T-cell (primary cell): Measurements from ENCODE around the gene SLC35D2. TPM values are rescaled to one million over a fixed set of nuclear protein-coding genes. Genes with fewer than 3 reads are reported as not detected.
"Not testable (repeated sequence)": the region's sequence is repeated elsewhere in the genome, so short reads cannot be mapped to it uniquely, and the experiment has no call there.

ENCODE experiments used
- ATAC-seq, 4 experiments: fragments of 200-7000 bp in 3 of 4; fragments of 150-1000 bp in 1 of 4; cut with Tn5 transposase; replicated peaks in 1 of 4; 1 replicate in 3 of 4; 2 replicates in 1 of 4; pipeline ENCODE4 v1.10.0; 2021; ENCODE audit warnings: moderate library complexity in 3 of 4, mild to moderate bottlenecking in 2 of 4, moderate number of reproducible peaks in 1 of 4
- CTCF ChIA-PET, 2 donors: fragments of 300-600 bp; sonication (Branson Sonifier 250); formaldehyde crosslinking; loops; one replicate each; lab custom pipeline; 2022; ENCODE audit warnings: antibody characterized with exemption in 2 of 2; lab: Charles Lee
- POLR2A ChIA-PET, 2 donors: fragments of 300-600 bp; sonication (Branson Sonifier 250); formaldehyde crosslinking; loops; one replicate each; lab custom pipeline; 2022; ENCODE audit warnings: antibody characterized with exemption in 2 of 2; lab: Charles Lee
- DNase-seq, 35 experiments: peaks; one replicate each; pipeline versions ENCODE4 v3.0.0 to v3.0.0-alpha.2; 2013 to 2023
- H3K27ac ChIP-seq: one replicate; pipeline ENCODE4 v1.5.1; 2013; ENCODE audit warnings: low read length
- H3K27me3 ChIP-seq, 2 experiments: replicated peaks in 1 of 2; 1 replicate in 1 of 2; 2 replicates in 1 of 2; pipeline versions ENCODE4 v1.6.1 to v1.7.0; 2013; ENCODE audit warnings: low read length in 1 of 2, mixed read lengths in 1 of 2; ENCODE audit not compliant: control insufficient read depth in 2 of 2, insufficient read depth in 2 of 2; ENCODE audit errors: extremely low read depth in 1 of 2
- H3K36me3 ChIP-seq, 2 donors: 1 replicate in 1 of 2; 2 replicates in 1 of 2; pipeline versions ENCODE4 v1.6.1 to v1.7.0; 2013; ENCODE audit warnings: low read length in 1 of 2; ENCODE audit not compliant: control insufficient read depth in 2 of 2, insufficient read depth in 1 of 2; ENCODE audit errors: extremely low read depth in 1 of 2
- H3K4me1 ChIP-seq, 2 experiments: 1 replicate in 1 of 2; 2 replicates in 1 of 2; pipeline versions ENCODE4 v1.6.1 to v1.7.0; 2013; ENCODE audit warnings: low read length in 2 of 2, mixed read lengths in 1 of 2; ENCODE audit not compliant: insufficient read depth in 2 of 2, control insufficient read depth in 1 of 2; ENCODE audit errors: extremely low read depth in 1 of 2
- H3K4me3 ChIP-seq, 2 donors: 1 replicate in 1 of 2; 2 replicates in 1 of 2; pipeline versions ENCODE4 v1.5.1 to v1.7.0; 2013; ENCODE audit warnings: mild to moderate bottlenecking in 2 of 2, low read length in 1 of 2, moderate library complexity in 1 of 2; ENCODE audit not compliant: control insufficient read depth in 1 of 2; ENCODE audit errors: extremely low read depth in 1 of 2
- H3K9me3 ChIP-seq: 2 replicates; pipeline ENCODE4 v1.7.0; 2013
- H3K27ac Mint-ChIP-seq, 2 donors: one replicate each; pipeline ENCODE4 v1.8.0; 2020 to 2021; ENCODE audit warnings: mild to moderate bottlenecking in 2 of 2, mixed read lengths in 2 of 2
- H3K27me3 Mint-ChIP-seq, 2 donors: one replicate each; pipeline ENCODE4 v1.8.0; 2021 to 2022; ENCODE audit warnings: mixed read lengths in 2 of 2
- H3K36me3 Mint-ChIP-seq: one replicate; pipeline ENCODE4 v1.8.0; 2021; ENCODE audit warnings: mixed read lengths
- H3K4me1 Mint-ChIP-seq, 3 donors: one replicate each; pipeline ENCODE4 v1.8.0; 2020 to 2022; ENCODE audit warnings: mixed read lengths in 3 of 3, mild to moderate bottlenecking in 1 of 3
- H3K4me3 Mint-ChIP-seq, 3 donors: one replicate each; pipeline ENCODE4 v1.8.0; 2020 to 2022; ENCODE audit warnings: mild to moderate bottlenecking in 3 of 3, mixed read lengths in 3 of 3, moderate library complexity in 3 of 3
- H3K9me3 Mint-ChIP-seq, 3 donors: one replicate each; pipeline ENCODE4 v1.8.0; 2020 to 2022; ENCODE audit warnings: mixed read lengths in 3 of 3
- WGBS: methylation state at CpG from one replicate; pipeline ENCODE4 v1.1.5; 2013; ENCODE audit warnings: missing lambda C conversion rate; ENCODE audit not compliant: insufficient coverage; 5-methylcytosine and 5-hydroxymethylcytosine counted together
- total RNA-seq, 35 experiments: library from RNA in 6 of 35; stranded (reverse) in 6 of 35; fragments of 120-200 nt in 1 of 35; gene quantifications; one replicate each; pipeline versions ENCODE4 v1.2.1 to v1.2.4 and lab custom pipeline; 2013 to 2026

SLC35D2 gene
- total RNA-seq, 5 donors from 2014 or later (not counting 1 experiment from before 2014, with no cell fraction given), result 16.2 to 31.4 (median 21.8) TPM

DNA sequence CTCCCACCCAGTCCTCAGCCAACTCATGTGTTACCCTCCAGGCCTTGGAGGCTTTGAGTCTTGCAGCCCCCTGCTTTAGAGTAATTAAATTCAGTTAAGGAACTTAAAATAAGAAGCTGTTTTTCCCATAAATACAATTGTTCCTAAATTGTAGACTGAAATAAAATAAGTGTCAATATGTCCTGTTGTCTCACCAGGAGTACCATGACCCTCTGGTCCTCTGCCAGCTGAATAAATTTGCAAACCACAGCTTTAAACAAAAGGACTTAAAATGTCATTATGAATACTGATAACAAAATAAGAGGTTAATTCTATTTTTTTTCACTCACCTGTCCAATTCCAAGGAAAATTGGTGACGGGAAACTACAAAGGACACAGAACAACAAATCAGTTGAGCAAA lies 15.6 kb downstream of the SLC35D2 start:
- ChIA-PET POLR2A (interaction anchor here in 1 of 2 donors (0.6 kb wide), 1 partner anchor 34 kb away, joined by 3 read pairs; no protein-coding TSS in a partner anchor), CTCF (no interaction called here)
- Mint-ChIP-seq H3K4me3 (no peak overlapping the region), H3K9me3 (no peaks in the 10 kb centered on the region), H3K4me1 (peaks cover 0 to 2% (median 0%) of the 10 kb centered on the region in 3 donors), H3K27me3 (no peaks in the 10 kb centered on the region), H3K36me3 (peaks cover 20% of the 10 kb centered on the region), H3K27ac (no peak overlapping the region)
- DNase-seq (no peak), ATAC-seq (no peak)
- Histone ChIP-seq H3K4me1 (no peaks in the 10 kb centered on the region), H3K27ac (no peak overlapping the region), H3K36me3 (peaks cover 0 to 7% of the 10 kb centered on the region in 2 donors), H3K4me3 (no peak overlapping the region), H3K27me3 (no peaks in the 10 kb centered on the region), H3K9me3 (no peaks in the 10 kb centered on the region)
- WGBS, result no CpG with 5 or more reads among the region's 1 CpG

DNA sequence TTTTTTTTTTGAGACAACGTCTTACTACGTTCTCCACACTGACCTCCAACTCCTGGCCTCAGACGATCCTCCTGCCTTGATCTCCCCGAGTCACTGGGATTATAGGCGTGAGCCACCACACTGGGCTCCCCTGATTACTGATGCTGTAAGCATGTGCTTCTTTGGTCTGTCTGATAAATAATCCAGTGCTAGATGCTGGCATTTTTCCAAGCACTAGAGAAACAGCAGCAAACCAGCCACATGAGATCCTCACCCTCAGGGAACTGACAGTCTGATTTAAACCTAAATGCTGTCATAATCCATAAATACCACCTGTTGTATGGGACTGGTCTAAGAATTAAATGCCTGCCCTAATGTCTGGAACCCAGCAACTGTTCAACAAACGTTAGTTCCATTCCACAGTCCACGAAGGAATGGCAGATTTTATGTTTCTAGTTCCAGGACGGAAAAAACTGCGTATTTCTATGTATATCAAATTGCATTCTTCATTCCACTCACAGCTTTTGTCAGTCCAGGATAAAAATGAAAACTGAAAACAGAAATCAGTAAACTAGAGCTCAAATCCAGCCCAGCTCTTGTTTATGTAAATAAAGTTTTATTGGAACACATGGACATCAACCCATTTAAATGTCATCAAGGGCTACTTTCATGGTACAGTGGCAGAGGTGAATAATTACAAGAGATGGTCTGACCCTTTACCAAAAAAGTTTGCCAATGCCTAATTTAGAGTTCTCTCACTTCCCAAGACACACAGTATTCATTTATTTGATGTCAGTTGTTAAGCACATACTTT lies 20.1 kb downstream of the SLC35D2 start:
- no peaks in the 10 kb centered on the region for H3K4me1 ChIP-seq
- no peak overlapping the region for H3K27ac Mint-ChIP-seq
- H3K36me3 ChIP-seq, result peaks cover 0 to 9% of the 10 kb centered on the region in 2 donors
- no peak overlapping the region for H3K4me3 Mint-ChIP-seq
- no peak for DNase-seq
- H3K9me3 ChIP-seq, result no peaks in the 10 kb centered on the region
- no peak overlapping the region for H3K27ac ChIP-seq
- CTCF ChIA-PET, result interaction anchor here in 1 of 2 donors (0.7 kb wide), 1 partner anchor 131 kb away, joined by 4 read pairs; no protein-coding TSS in a partner anchor
- 100% methylated on average over 7 of the region's 9 CpGs for WGBS
- H3K27me3 ChIP-seq, result no peaks in the 10 kb centered on the region
- no peak for ATAC-seq
- H3K9me3 Mint-ChIP-seq, result no peaks in the 10 kb centered on the region
- no peaks in the 10 kb centered on the region for H3K27me3 Mint-ChIP-seq
- H3K4me3 ChIP-seq, result no peak overlapping the region
- no peaks in the 10 kb centered on the region for H3K4me1 Mint-ChIP-seq
- POLR2A ChIA-PET, result no interaction called here
- peaks cover 43% of the 10 kb centered on the region for H3K36me3 Mint-ChIP-seq

DNA sequence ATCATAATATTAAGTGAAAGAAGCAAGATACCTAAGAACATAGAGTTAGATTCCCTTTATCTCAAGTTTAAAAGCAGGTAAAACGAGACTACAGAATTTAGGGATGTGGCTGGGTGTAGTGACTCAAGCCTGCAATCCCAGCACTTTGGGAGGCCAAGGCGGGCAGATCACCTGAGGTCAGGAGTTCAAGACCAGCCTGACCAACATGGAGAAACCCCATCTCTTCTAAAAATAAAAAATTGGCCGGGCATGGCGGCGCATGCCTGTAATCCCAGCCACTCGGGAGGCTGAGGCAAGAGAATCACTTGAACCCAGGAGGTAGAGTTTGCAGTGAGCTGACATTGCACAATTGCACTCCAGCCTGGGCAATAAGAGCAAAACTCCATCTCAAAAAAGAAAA lies 21.4 kb downstream of the SLC35D2 start:
- H3K4me3 ChIP-seq, H3K27me3 Mint-ChIP-seq, H3K27ac Mint-ChIP-seq, H3K27ac ChIP-seq, H3K36me3 ChIP-seq, H3K9me3 ChIP-seq, ATAC-seq, H3K9me3 Mint-ChIP-seq, H3K4me1 Mint-ChIP-seq, H3K4me1 ChIP-seq, DNase-seq, CTCF ChIA-PET, H3K27me3 ChIP-seq, H3K4me3 Mint-ChIP-seq: not testable (repeated sequence)
- POLR2A ChIA-PET, result interaction anchor here in 1 of 2 donors (0.6 kb wide), 1 partner anchor 50 kb away, joined by 4 read pairs; no protein-coding TSS in a partner anchor
- H3K36me3 Mint-ChIP-seq, result peaks cover 49% of the 10 kb centered on the region
- WGBS, result no CpG with 5 or more reads among the region's 6 CpGs

DNA sequence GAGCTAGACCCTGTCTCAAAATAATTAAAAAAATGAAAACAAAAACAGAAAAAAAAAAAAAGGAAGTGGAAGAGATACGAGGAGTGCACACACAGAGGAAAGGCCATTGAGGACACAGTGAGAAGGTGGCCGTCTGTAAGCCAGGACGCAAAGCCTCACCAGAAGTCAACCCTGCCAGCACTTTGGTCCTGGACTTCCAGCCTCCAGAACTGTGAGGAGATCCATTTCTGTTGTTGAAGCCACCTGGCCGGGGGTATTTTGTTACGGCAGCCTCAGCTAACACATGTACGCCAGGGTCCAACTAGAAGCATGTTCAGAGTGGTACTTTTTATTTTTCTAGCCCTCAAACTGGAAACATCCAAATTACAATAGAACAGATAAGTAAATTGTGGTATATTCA lies 21.8 kb downstream of the SLC35D2 start:
- no peaks in the 10 kb centered on the region for H3K27me3 Mint-ChIP-seq
- no peak overlapping the region for H3K4me3 Mint-ChIP-seq
- Histone ChIP-seq H3K4me3 (no peak overlapping the region), H3K9me3 (no peaks in the 10 kb centered on the region), H3K27me3 (no peaks in the 10 kb centered on the region), H3K27ac (no peak overlapping the region), H3K36me3 (peaks cover 0 to 9% of the 10 kb centered on the region in 2 donors), H3K4me1 (no peaks in the 10 kb centered on the region)
- H3K4me1 Mint-ChIP-seq, result no peaks in the 10 kb centered on the region
- CTCF ChIA-PET, result interaction anchor here in 1 of 2 donors (0.6 kb wide), 1 partner anchor 17 kb away, joined by 8 read pairs; no protein-coding TSS in a partner anchor
- H3K9me3 Mint-ChIP-seq, result no peaks in the 10 kb centered on the region
- ATAC-seq (no peak), DNase-seq (no peak)
- WGBS, result 100% methylated on average over 2 of the region's 6 CpGs
- H3K36me3 Mint-ChIP-seq, result peaks cover 50% of the 10 kb centered on the region
- no peak overlapping the region for H3K27ac Mint-ChIP-seq
- POLR2A ChIA-PET, result no interaction called here

DNA sequence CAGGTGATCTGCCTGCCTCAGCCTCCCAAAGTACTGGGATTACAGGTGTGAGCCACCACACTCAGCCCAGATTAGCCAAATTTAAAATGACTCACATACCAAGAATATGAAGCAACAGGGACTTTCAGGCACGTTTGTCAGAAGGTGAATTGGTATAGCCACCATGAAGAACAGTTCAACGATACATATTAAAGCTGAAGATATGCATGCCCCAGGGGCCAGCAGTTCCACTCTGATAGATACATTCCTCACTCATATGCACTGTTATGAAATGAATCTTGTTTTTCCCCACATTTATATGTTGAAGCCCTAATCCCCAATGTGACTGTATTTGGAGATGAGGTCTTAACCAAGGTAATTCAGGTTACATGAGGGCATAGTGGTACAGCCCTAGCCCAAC lies 22.5 kb downstream of the SLC35D2 start:
- Histone ChIP-seq H3K4me1 (no peaks in the 10 kb centered on the region), H3K27me3 (no peaks in the 10 kb centered on the region), H3K36me3 (peaks cover 0 to 9% of the 10 kb centered on the region in 2 donors), H3K4me3 (no peak overlapping the region), H3K9me3 (no peaks in the 10 kb centered on the region), H3K27ac (no peak overlapping the region)
- no peak for DNase-seq
- Mint-ChIP-seq H3K27me3 (no peaks in the 10 kb centered on the region), H3K27ac (no peak overlapping the region), H3K9me3 (no peaks in the 10 kb centered on the region), H3K4me1 (no peaks in the 10 kb centered on the region), H3K4me3 (no peak overlapping the region), H3K36me3 (peaks cover 50% of the 10 kb centered on the region)
- no CpG with 5 or more reads among the region's 2 CpGs for WGBS
- ChIA-PET CTCF (no interaction called here), POLR2A (no interaction called here)
- no peak for ATAC-seq

DNA sequence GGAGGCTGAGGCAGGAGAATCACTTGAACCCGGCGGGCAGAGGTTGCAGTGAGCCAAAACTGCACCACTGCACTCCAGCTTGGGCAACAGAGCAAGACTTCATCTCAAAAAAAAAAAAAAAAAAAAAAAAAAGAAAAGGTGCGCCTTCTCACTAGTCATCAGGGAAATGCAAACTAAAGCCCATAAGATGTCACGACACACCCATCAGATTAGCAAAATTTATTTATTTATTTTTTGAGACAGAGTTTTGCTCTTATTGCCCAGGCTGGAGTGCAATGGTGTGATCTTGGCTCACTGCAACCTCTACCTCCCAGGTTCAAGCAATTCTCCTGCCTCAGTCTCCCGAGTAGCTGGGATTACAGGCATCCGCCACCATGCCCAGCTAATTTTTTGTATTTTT lies 23.0 kb downstream of the SLC35D2 start:
- H3K4me3 ChIP-seq, H3K9me3 Mint-ChIP-seq, DNase-seq, H3K27me3 Mint-ChIP-seq, ATAC-seq, H3K9me3 ChIP-seq, H3K4me1 ChIP-seq, H3K27me3 ChIP-seq, H3K27ac ChIP-seq, POLR2A ChIA-PET, H3K4me1 Mint-ChIP-seq, H3K4me3 Mint-ChIP-seq, H3K36me3 ChIP-seq, H3K27ac Mint-ChIP-seq, CTCF ChIA-PET: not testable (repeated sequence)
- no CpG with 5 or more reads among the region's 6 CpGs for WGBS
- H3K36me3 Mint-ChIP-seq, result peaks cover 52% of the 10 kb centered on the region
